SK-N-SH (cell line): ENCODE results near the gene CTBP2.

Experiments
- CHD2 ChIP-seq: fragments of 150-350 bp; IDR thresholded peaks from 2 replicates; pipeline ENCODE4 v1.6.1; 2018; ENCODE audit warnings: low read length; ENCODE audit not compliant: partially characterized antibody
- EP300 ChIP-seq, 2 experiments: IDR thresholded peaks; 2 replicates each; pipeline versions ENCODE4 v1.4.0 to v1.6.1; 2012; ENCODE audit warnings: borderline replicate concordance in 1 of 2, low read depth in 1 of 2, low read length in 1 of 2
- POLR2AphosphoS5 ChIP-seq: IDR thresholded peaks from 2 replicates; pipeline ENCODE4 v1.6.1; 2012; ENCODE audit warnings: low read depth, low read length
- RAD21 ChIP-seq: IDR thresholded peaks from 2 replicates; pipeline ENCODE4 v1.6.1; 2012; ENCODE audit warnings: mild to moderate bottlenecking, low read length
- RFX5 ChIP-seq: IDR thresholded peaks from 2 replicates; pipeline ENCODE4 v1.6.1; 2012; ENCODE audit warnings: mild to moderate bottlenecking, improper control_type of control experiment, low read length
- TF ChIP-seq, protein P1 (sequence below): fragments of 200-600 bp; sonication (generic); IDR thresholded peaks from 2 replicates; pipeline ENCODE4 v1.6.1; 2017; ENCODE audit warnings: antibody characterized with exemption, mild to moderate bottlenecking, moderate library complexity
- TF ChIP-seq, protein P2 (sequence below): fragments of 150-350 bp; IDR thresholded peaks from 2 replicates; pipeline ENCODE4 v1.6.1; 2017; ENCODE audit warnings: antibody characterized with exemption, low read length, low read depth, borderline replicate concordance

DNA sequence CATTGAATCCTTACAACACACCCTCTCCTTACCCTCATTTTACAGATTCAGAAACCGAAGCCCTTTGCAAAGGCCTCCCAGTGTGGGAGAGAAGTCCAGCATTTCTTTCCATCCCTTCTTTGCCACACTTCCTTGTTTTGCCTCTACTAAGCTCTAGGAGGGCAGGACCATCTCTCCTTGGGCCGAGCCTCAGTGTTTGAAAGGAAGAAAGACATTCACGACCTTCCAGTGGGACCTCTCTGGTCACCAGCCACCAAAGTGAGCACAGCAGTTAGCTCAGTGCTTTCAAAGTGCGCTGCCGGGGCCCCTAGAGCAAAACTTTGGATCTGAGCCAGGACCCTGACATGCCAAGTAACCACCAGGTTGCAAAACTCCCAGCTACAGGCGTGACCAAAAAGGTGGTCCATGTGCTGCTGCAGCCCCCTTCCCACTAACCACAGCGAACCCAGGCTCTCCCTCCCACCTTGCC, 12.4 kb downstream of the CTBP2 start:
- TF ChIP-seq, protein P1, sequence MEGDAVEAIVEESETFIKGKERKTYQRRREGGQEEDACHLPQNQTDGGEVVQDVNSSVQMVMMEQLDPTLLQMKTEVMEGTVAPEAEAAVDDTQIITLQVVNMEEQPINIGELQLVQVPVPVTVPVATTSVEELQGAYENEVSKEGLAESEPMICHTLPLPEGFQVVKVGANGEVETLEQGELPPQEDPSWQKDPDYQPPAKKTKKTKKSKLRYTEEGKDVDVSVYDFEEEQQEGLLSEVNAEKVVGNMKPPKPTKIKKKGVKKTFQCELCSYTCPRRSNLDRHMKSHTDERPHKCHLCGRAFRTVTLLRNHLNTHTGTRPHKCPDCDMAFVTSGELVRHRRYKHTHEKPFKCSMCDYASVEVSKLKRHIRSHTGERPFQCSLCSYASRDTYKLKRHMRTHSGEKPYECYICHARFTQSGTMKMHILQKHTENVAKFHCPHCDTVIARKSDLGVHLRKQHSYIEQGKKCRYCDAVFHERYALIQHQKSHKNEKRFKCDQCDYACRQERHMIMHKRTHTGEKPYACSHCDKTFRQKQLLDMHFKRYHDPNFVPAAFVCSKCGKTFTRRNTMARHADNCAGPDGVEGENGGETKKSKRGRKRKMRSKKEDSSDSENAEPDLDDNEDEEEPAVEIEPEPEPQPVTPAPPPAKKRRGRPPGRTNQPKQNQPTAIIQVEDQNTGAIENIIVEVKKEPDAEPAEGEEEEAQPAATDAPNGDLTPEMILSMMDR = no peak
- TF ChIP-seq EP300 (IDR thresholded peaks at IDR 0.05; ENCODE audit: borderline replicate concordance in 1 of 2, low read depth in 1 of 2, low read length in 1 of 2) (no peak), POLR2AphosphoS5 (no peak), RFX5 (no peak), CHD2 (no peak), RAD21 (no peak)
- TF ChIP-seq, protein P2, sequence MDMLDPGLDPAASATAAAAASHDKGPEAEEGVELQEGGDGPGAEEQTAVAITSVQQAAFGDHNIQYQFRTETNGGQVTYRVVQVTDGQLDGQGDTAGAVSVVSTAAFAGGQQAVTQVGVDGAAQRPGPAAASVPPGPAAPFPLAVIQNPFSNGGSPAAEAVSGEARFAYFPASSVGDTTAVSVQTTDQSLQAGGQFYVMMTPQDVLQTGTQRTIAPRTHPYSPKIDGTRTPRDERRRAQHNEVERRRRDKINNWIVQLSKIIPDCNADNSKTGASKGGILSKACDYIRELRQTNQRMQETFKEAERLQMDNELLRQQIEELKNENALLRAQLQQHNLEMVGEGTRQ = no peak
